C4-2B (cell line): ENCODE results near the gene TPCN2.

ENCODE experiments used
- H3K27ac ChIP-seq: fragments of 450-650 bp; 2 replicates; pipeline ENCODE4 v1.5.1; 2017
- CTCF ChIP-seq: fragments of 450-650 bp; conservative IDR thresholded peaks from 2 replicates; pipeline ENCODE4 v1.5.1; 2017; ENCODE audit warnings: mild to moderate bottlenecking
- ZFX ChIP-seq: fragments of 450-650 bp; IDR thresholded peaks from 2 replicates; pipeline ENCODE4 v1.6.1; 2017

The TPCN2 gene

GRCh38 chr11:69094111-69094914 is 45.6 kb downstream of the TPCN2 start:
- TF ChIP-seq ZFX: no peak
- TF ChIP-seq CTCF: no peak
- H3K27ac ChIP-seq: no peak overlapping the region

- TF ChIP-seq CTCF (no peak), ZFX (no peak)
- H3K27ac ChIP-seq: no peak overlapping the region
These were observed 46.2 kb downstream of the TPCN2 start for GRCh38 chr11:69094915-69095290.

- TF ChIP-seq CTCF (no peak), ZFX (no peak)
These were observed 46.6 kb downstream of the TPCN2 start for GRCh38 chr11:69095300-69095699.

GRCh38 chr11:69096473-69096872 is 47.7 kb downstream of the TPCN2 start:
- H3K27ac ChIP-seq: no peak overlapping the region
- no peak for TF ChIP-seq CTCF
- TF ChIP-seq ZFX: no peak

More at GRCh38 chr11:69095300-69095699, 46.6 kb downstream of the TPCN2 start:
- no peak overlapping the region for H3K27ac ChIP-seq

GRCh38 chr11:69097263-69097662 is 48.5 kb downstream of the TPCN2 start:
- TF ChIP-seq ZFX: no peak
- TF ChIP-seq CTCF: no peak
- no peak overlapping the region for H3K27ac ChIP-seq

GRCh38 chr11:69099180-69099579 is 50.4 kb downstream of the TPCN2 start:
- no peak overlapping the region for H3K27ac ChIP-seq
- TF ChIP-seq CTCF (no peak), ZFX (no peak)

- TF ChIP-seq CTCF (no peak), ZFX (no peak)
- H3K27ac ChIP-seq: no peak overlapping the region
These were observed 51.9 kb downstream of the TPCN2 start for GRCh38 chr11:69100454-69101114.
